IMR-90 (cell line): ENCODE measurements around the gene DPP8. TPM values are rescaled to one million over a fixed set of nuclear protein-coding genes. Genes with fewer than 3 reads are reported as not detected.

Experiments used
- ATAC-seq: fragments of 200-7000 bp; cut with Tn5 transposase; 2 replicates; pipeline ENCODE4 v1.9.1; 2020; ENCODE audit warnings: low read depth, mild to moderate bottlenecking, moderate library complexity
- BruUV-seq: library from RNA; stranded (reverse); fragments of 400-500 nt; replicated peaks from 2 replicates; lab custom pipeline; 2021; lab: Mats Ljungman, UMichigan
- CTCF ChIA-PET: fragments of 300-600 bp; formaldehyde crosslinking; extraction: SDS; loops from one replicate; lab custom pipeline; 2021; ENCODE audit warnings: antibody characterized with exemption; lab: Yijun Ruan, JAX
- POLR2A ChIA-PET: fragments of 300-600 bp; sonication (Branson Sonifier 250); formaldehyde crosslinking; loops from one replicate; lab custom pipeline; 2022; ENCODE audit warnings: antibody characterized with exemption; ENCODE audit not compliant: unreplicated experiment; lab: Charles Lee
- DNase-seq: peaks from one replicate; pipeline ENCODE4 v3.0.0; 2013
- H2AFZ ChIP-seq: replicated peaks from 2 replicates; pipeline ENCODE3; 2013; ENCODE audit warnings: low read length, mild to moderate bottlenecking; ENCODE audit not compliant: poor library complexity
- H2AK5ac ChIP-seq: 2 replicates; pipeline ENCODE4 v1.6.1; 2013; ENCODE audit warnings: low read depth, low read length, inconsistent platforms
- H2AK9ac ChIP-seq: replicated peaks from 2 replicates; pipeline ENCODE3; 2013; ENCODE audit warnings: mild to moderate bottlenecking, low read depth, low read length, moderate library complexity; ENCODE audit not compliant: poor library complexity
- H2BK120ac ChIP-seq: 2 replicates; pipeline ENCODE4 v1.6.1; 2013; ENCODE audit warnings: low read depth, low read length, inconsistent platforms
- H2BK15ac ChIP-seq: 3 replicates; pipeline ENCODE4 v1.6.1; 2013; ENCODE audit warnings: low read depth, low read length, inconsistent platforms
- H2BK20ac ChIP-seq: 2 replicates; pipeline ENCODE4 v1.6.1; 2013; ENCODE audit warnings: low read depth, mild to moderate bottlenecking, inconsistent platforms, low read length, moderate library complexity
- H2BK5ac ChIP-seq: 2 replicates; pipeline ENCODE4 v1.6.1; 2013; ENCODE audit warnings: mild to moderate bottlenecking, low read depth, low read length, inconsistent platforms; ENCODE audit not compliant: poor library complexity, severe bottlenecking
- H3K14ac ChIP-seq: replicated peaks from 2 replicates; pipeline ENCODE4 v1.6.1; 2013; ENCODE audit warnings: low read depth, low read length, inconsistent platforms
- H3K18ac ChIP-seq: 2 replicates; pipeline ENCODE4 v1.6.1; 2013; ENCODE audit warnings: low read depth, low read length, control low read depth
- H3K23ac ChIP-seq: 2 replicates; pipeline ENCODE4 v1.6.1; 2013; ENCODE audit warnings: low read depth, low read length, inconsistent platforms
- H3K27ac ChIP-seq: 2 replicates; pipeline ENCODE4 v1.5.1; 2013; ENCODE audit warnings: mild to moderate bottlenecking, control low read depth, low read length; ENCODE audit not compliant: insufficient read depth
- H3K27me3 ChIP-seq: 2 replicates; pipeline ENCODE4 v1.6.1; 2013; ENCODE audit warnings: low read length; ENCODE audit not compliant: control insufficient read depth, insufficient read depth
- H3K36me3 ChIP-seq: 2 replicates; pipeline ENCODE4 v1.6.1; 2013; ENCODE audit warnings: low read length, mixed read lengths; ENCODE audit not compliant: control insufficient read depth, insufficient read depth
- H3K4ac ChIP-seq: 2 replicates; pipeline ENCODE4 v1.6.1; 2013; ENCODE audit warnings: low read depth, low read length, inconsistent platforms
- H3K4me1 ChIP-seq: 2 replicates; pipeline ENCODE4 v1.6.1; 2013; ENCODE audit warnings: low read length, mixed read lengths; ENCODE audit not compliant: control insufficient read depth, insufficient read depth
- H3K4me2 ChIP-seq: 2 replicates; pipeline ENCODE4 v1.6.1; 2013; ENCODE audit warnings: low read depth, mild to moderate bottlenecking, control low read depth, low read length, moderate library complexity
- H3K4me3 ChIP-seq: 2 replicates; pipeline ENCODE4 v1.5.1; 2013; ENCODE audit warnings: low read depth, mild to moderate bottlenecking, control low read depth, low read length, moderate library complexity; ENCODE audit not compliant: insufficient read depth
- H3K56ac ChIP-seq: 2 replicates; pipeline ENCODE4 v1.6.1; 2013; ENCODE audit warnings: low read length, inconsistent platforms; ENCODE audit not compliant: insufficient read depth; ENCODE audit errors: extremely low read depth
- H3K79me1 ChIP-seq, 2 experiments: 2 replicates each; pipeline ENCODE4 v1.6.1; 2013; ENCODE audit warnings: low read length in 2 of 2, inconsistent platforms in 1 of 2, low read depth in 1 of 2
- H3K9ac ChIP-seq: 2 replicates; pipeline ENCODE4 v1.6.1; 2013; ENCODE audit warnings: low read depth, low read length, control low read depth
- H3K9me1 ChIP-seq: 2 replicates; pipeline ENCODE4 v1.6.1; 2013; ENCODE audit warnings: low read length, inconsistent platforms; ENCODE audit not compliant: insufficient read depth
- H3K9me3 ChIP-seq: 2 replicates; pipeline ENCODE4 v1.6.1; 2013; ENCODE audit warnings: low read length; ENCODE audit not compliant: control insufficient read depth, insufficient read depth
- H4K20me1 ChIP-seq: 2 replicates; pipeline ENCODE4 v1.6.1; 2013; ENCODE audit warnings: low read length, inconsistent platforms; ENCODE audit not compliant: insufficient read depth
- H4K5ac ChIP-seq: 2 replicates; pipeline ENCODE4 v1.6.1; 2013; ENCODE audit warnings: mild to moderate bottlenecking, low read depth, low read length, control low read depth
- H4K8ac ChIP-seq, 2 experiments: 2 replicates each; pipeline ENCODE4 v1.6.1; 2013; ENCODE audit warnings: low read depth in 2 of 2, low read length in 2 of 2, control low read depth in 1 of 2, inconsistent platforms in 1 of 2
- H4K91ac ChIP-seq: 2 replicates; pipeline ENCODE4 v1.6.1; 2013; ENCODE audit warnings: low read depth, low read length, inconsistent platforms; ENCODE audit not compliant: insufficient read depth
- BHLHE40 ChIP-seq: fragments of 150-350 bp; IDR thresholded peaks from 2 replicates; pipeline ENCODE4 v1.6.1; 2016; ENCODE audit warnings: mild to moderate bottlenecking, low read depth, low read length
- CEBPB ChIP-seq: IDR thresholded peaks from 2 replicates; pipeline ENCODE4 v1.6.1; 2012; ENCODE audit warnings: low read depth, low read length, improper control_type of control experiment
- CHD1 ChIP-seq: IDR thresholded peaks from 2 replicates; pipeline ENCODE4 v1.6.1; 2012; ENCODE audit warnings: low read depth, low read length, improper control_type of control experiment
- CTCF ChIP-seq: conservative IDR thresholded peaks from 2 replicates; pipeline ENCODE4 v1.5.1; 2012; ENCODE audit warnings: mild to moderate bottlenecking, low read depth, low read length, improper control_type of control experiment
- FOS ChIP-seq: fragments of 150-350 bp; IDR thresholded peaks from 2 replicates; pipeline ENCODE4 v1.6.1; 2016; ENCODE audit warnings: low read depth, low read length
- MAFK ChIP-seq: IDR thresholded peaks from 2 replicates; pipeline ENCODE4 v1.6.1; 2012; ENCODE audit warnings: low read depth, low read length, improper control_type of control experiment
- MAZ ChIP-seq: IDR thresholded peaks from 2 replicates; pipeline ENCODE4 v1.6.1; 2012; ENCODE audit warnings: low read depth, mild to moderate bottlenecking, low read length, improper control_type of control experiment, moderate library complexity, borderline replicate concordance
- MXI1 ChIP-seq: IDR thresholded peaks from 2 replicates; pipeline ENCODE4 v1.6.1; 2012; ENCODE audit warnings: low read depth, mild to moderate bottlenecking, low read length, moderate library complexity, borderline replicate concordance
- NFE2L2 ChIP-seq: fragments of 150-350 bp; IDR thresholded peaks from 2 replicates; pipeline ENCODE4 v1.6.1; 2016; ENCODE audit warnings: low read depth, mild to moderate bottlenecking, low read length
- POLR2A ChIP-seq: IDR thresholded peaks from 2 replicates; pipeline ENCODE4 v1.6.1; 2012; ENCODE audit warnings: mild to moderate bottlenecking, low read depth, low read length
- RAD21 ChIP-seq: IDR thresholded peaks from 2 replicates; pipeline ENCODE4 v1.6.1; 2012; ENCODE audit warnings: low read length, improper control_type of control experiment
- RCOR1 ChIP-seq: IDR thresholded peaks from 2 replicates; pipeline ENCODE4 v1.6.1; 2012; ENCODE audit warnings: mild to moderate bottlenecking, low read length, improper control_type of control experiment; ENCODE audit not compliant: insufficient replicate concordance
- RFX5 ChIP-seq: IDR thresholded peaks from 2 replicates; pipeline ENCODE4 v1.8.0; 2012; ENCODE audit warnings: low read depth, mild to moderate bottlenecking, low read length, moderate library complexity
- SMC3 ChIP-seq: fragments of 150-350 bp; IDR thresholded peaks from 2 replicates; pipeline ENCODE4 v1.6.1; 2016; ENCODE audit warnings: low read depth, mild to moderate bottlenecking, antibody characterized with exemption, low read length, moderate library complexity
- USF2 ChIP-seq: fragments of 150-350 bp; IDR thresholded peaks from 2 replicates; pipeline ENCODE4 v1.6.1; 2017; ENCODE audit warnings: mild to moderate bottlenecking, antibody characterized with exemption, low read length, low read depth
- WGBS, 2 experiments: methylation state at CpG; one replicate each; pipeline versions ENCODE4 v1.1.5 to v1.1.7; 2013; ENCODE audit warnings: missing lambda C conversion rate in 2 of 2; ENCODE audit not compliant: insufficient read length in 1 of 2; ENCODE audit errors: extremely low coverage in 2 of 2; 5-methylcytosine and 5-hydroxymethylcytosine counted together
- dilution Hi-C: fragments of 300-500 bp; cut with HindIII; formaldehyde crosslinking; loops from one replicate; pipeline ENCODE4 v1.14.3; 2018; ENCODE audit warnings: low sequenced_read_pairs; ENCODE audit not compliant: unreplicated experiment
- in situ Hi-C: fragments of 300-500 bp; cut with MboI; formaldehyde crosslinking; loops from 3 replicates; pipeline ENCODE4 v1.14.3; 2019; ENCODE audit warnings: low sequenced_read_pairs, inconsistent platforms, mixed read lengths
- intact Hi-C: fragments of 100-400 bp; cut with micrococcal nuclease; formaldehyde crosslinking; loops from 2 replicates; pipeline ENCODE4 v1.10.0; 2022
- polyA plus RNA-seq, 3 experiments: library from polyadenylated mRNA; depleted of rRNA; stranded (reverse); fragments of >200 nt; gene quantifications; 2 replicates each; pipeline ENCODE4 v1.2.3, GENCODE V29; 2012; ENCODE audit warnings: low replicate concordance in 1 of 3
- total RNA-seq: library from RNA; depleted of rRNA; stranded (reverse); fragments of >200 nt; gene quantifications from 2 replicates; pipeline ENCODE4 v1.2.3, GENCODE V29; 2012
- TF ChIP-seq, protein P1 (sequence below): fragments of 150-350 bp; IDR thresholded peaks from 2 replicates; pipeline ENCODE4 v1.6.1; 2016; ENCODE audit warnings: low read depth, mild to moderate bottlenecking, low read length, moderate library complexity, borderline replicate concordance

The DPP8 gene
- total and polyA plus RNA-seq, 2 of the 4 experiments (the other 2 are of a cell fraction) = 10.7 to 29.4 TPM

DNA sequence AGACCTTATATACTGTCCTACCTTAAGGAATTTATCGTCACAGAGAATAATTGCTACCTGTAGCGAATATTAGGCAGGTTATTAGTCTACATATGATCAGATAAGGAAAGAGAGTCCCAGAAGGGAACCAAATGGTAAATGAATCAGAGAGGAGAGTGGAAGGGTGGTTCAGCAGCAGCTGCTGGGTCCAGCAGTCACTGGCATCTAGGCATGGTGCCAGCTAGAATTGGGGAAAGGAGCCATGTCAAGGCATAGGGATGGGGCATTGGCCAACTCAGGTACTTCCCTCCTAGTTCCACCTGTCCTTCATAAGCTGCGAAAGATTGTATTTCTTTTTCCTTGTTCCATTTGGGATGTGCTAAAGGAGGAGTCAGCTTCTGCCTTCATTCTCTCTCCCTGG lies 36.2 kb upstream of the DPP8 start:
- peaks cover 7% of the 10 kb centered on the region for H3K4me1 ChIP-seq
- H4K91ac ChIP-seq = no peak overlapping the region
- no peaks in the 10 kb centered on the region for H3K9me3 ChIP-seq
- H2AFZ ChIP-seq = no peak overlapping the region
- no peak overlapping the region for H2BK15ac ChIP-seq
- no peaks in the 10 kb centered on the region for H3K27me3 ChIP-seq
- no peak for TF ChIP-seq RFX5
- TF ChIP-seq RAD21 = no peak
- no peak for TF ChIP-seq POLR2A
- TF ChIP-seq BHLHE40 = no peak
- TF ChIP-seq CTCF = no peak
- no peak for TF ChIP-seq RCOR1
- TF ChIP-seq USF2 = no peak
- TF ChIP-seq, protein P1, sequence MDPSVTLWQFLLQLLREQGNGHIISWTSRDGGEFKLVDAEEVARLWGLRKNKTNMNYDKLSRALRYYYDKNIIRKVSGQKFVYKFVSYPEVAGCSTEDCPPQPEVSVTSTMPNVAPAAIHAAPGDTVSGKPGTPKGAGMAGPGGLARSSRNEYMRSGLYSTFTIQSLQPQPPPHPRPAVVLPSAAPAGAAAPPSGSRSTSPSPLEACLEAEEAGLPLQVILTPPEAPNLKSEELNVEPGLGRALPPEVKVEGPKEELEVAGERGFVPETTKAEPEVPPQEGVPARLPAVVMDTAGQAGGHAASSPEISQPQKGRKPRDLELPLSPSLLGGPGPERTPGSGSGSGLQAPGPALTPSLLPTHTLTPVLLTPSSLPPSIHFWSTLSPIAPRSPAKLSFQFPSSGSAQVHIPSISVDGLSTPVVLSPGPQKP = no peak
- no peak for TF ChIP-seq MXI1
- no peak for TF ChIP-seq FOS
- no peak for TF ChIP-seq CHD1
- no peak for TF ChIP-seq SMC3
- TF ChIP-seq MAFK = no peak
- no peak for TF ChIP-seq MAZ
- no peak for TF ChIP-seq CEBPB
- TF ChIP-seq NFE2L2 = no peak
- H3K9me1 ChIP-seq = peaks cover 15% of the 10 kb centered on the region
- ATAC-seq (no peak), DNase-seq (no peak)
- no peak overlapping the region for H2BK20ac ChIP-seq
- no peak overlapping the region for H2AK5ac ChIP-seq
- no peak overlapping the region for H3K4me3 ChIP-seq
- H3K4me2 ChIP-seq = no peak overlapping the region
- H2BK120ac ChIP-seq = no peak overlapping the region
- no peak overlapping the region for H3K4ac ChIP-seq
- no CpG with 5 or more reads among the region's 3 CpGs for WGBS, 2 experiments
- H3K9ac ChIP-seq = no peak overlapping the region
- ChIA-PET POLR2A (no interaction called here), CTCF (no interaction called here)
- H3K14ac ChIP-seq = no peak overlapping the region
- H3K27ac ChIP-seq = no peak overlapping the region
- H3K23ac ChIP-seq = no peak overlapping the region
- intact Hi-C loops = no loop called here
- peaks cover 37 to 67% of the 10 kb centered on the region in 2 experiments for H3K79me1 ChIP-seq
- H2AK9ac ChIP-seq = no peak overlapping the region
- H4K20me1 ChIP-seq = peaks cover 25% of the 10 kb centered on the region
- no peak overlapping the region for H4K8ac ChIP-seq
- H3K18ac ChIP-seq = no peak overlapping the region
- no TSS peak for BruUV-seq
- peaks cover 8% of the 10 kb centered on the region for H3K36me3 ChIP-seq
- dilution Hi-C loops = no loop called here
- no peak overlapping the region for H3K56ac ChIP-seq
- no peak overlapping the region for H4K5ac ChIP-seq
- in situ Hi-C loops = no loop called here
- no peak overlapping the region for H2BK5ac ChIP-seq
